ENCODE results near the gene ZIM2.

The ZIM2 gene

DNA sequence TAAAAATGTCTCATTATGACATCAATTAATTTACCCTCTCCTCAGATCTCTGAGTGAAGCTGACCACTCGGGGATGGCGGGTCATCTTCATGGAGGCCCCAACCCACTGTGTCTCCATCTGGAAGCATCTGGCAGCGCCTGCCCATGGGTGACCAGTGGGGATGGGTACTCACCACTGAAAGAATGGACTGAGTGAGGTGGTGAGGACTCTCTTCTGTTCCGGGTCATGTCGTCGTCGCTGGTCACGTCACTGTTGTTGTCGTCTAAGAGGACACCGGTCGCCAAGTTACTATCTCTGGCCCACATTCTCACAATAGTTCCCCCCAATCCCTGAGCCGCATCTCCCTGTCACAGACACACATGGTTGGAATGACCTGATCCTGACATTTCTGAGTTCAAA lies 17.1 kb downstream of the ZIM2 start:
- no peaks in the 10 kb centered on the region for H3K36me3 ChIP-seq (ENCODE audit: insufficient read depth, low read depth, low read length)
- no peak overlapping the region for H3K4me3 ChIP-seq (ENCODE audit: low read length)
- H3K27me3 ChIP-seq (ENCODE audit: insufficient read depth, low read length) = no peaks in the 10 kb centered on the region
- H3K27ac ChIP-seq (ENCODE audit: low read length) = no peak overlapping the region
- H3K9ac ChIP-seq (ENCODE audit: low read depth, low read length) = no peak overlapping the region
- no peaks in the 10 kb centered on the region for H3K4me1 ChIP-seq (ENCODE audit: insufficient read depth, low read length)
- peaks cover 100% of the 10 kb centered on the region for H3K9me3 ChIP-seq (ENCODE audit: insufficient read depth, low read depth, low read length)

DNA sequence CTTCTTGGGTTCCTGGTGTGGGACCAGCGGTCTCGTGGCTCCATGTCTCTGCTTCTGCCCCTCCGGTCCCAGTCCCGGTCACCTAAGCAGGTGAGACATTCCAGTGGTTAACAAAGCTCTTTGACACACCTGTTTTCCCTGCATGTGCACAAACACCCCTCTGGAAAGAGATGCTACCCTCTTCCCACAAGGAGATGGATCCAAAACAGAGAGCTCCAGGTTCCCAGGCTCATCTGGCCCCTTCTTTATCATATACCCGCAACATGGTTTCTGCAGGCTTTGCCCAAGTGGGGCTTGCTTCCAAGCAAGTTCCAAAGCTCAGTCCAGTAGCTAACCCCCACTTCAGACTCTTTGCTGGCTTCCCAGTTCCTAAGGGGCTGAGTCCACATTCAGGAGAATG lies 17.8 kb downstream of the ZIM2 start:
- Histone ChIP-seq H3K27me3 (ENCODE audit: insufficient read depth, low read length) (no peaks in the 10 kb centered on the region), H3K9ac (ENCODE audit: low read depth, low read length) (no peak overlapping the region), H3K9me3 (ENCODE audit: insufficient read depth, low read depth, low read length) (peaks cover 100% of the 10 kb centered on the region), H3K4me1 (ENCODE audit: insufficient read depth, low read length) (no peaks in the 10 kb centered on the region), H3K4me3 (ENCODE audit: low read length) (no peak overlapping the region), H3K36me3 (ENCODE audit: insufficient read depth, low read depth, low read length) (no peaks in the 10 kb centered on the region), H3K27ac (ENCODE audit: low read length) (no peak overlapping the region)

GRCh38 chr19:56821675-56822074 lies 18.9 kb downstream of the ZIM2 start:
- no peaks in the 10 kb centered on the region for H3K36me3 ChIP-seq (ENCODE audit: insufficient read depth, low read depth, low read length)
- H3K4me1 ChIP-seq (ENCODE audit: insufficient read depth, low read length) = no peaks in the 10 kb centered on the region
- H3K9ac ChIP-seq (ENCODE audit: low read depth, low read length) = no peak overlapping the region
- H3K4me3 ChIP-seq (ENCODE audit: low read length) = no peak overlapping the region
- no peaks in the 10 kb centered on the region for H3K27me3 ChIP-seq (ENCODE audit: insufficient read depth, low read length)
- H3K9me3 ChIP-seq (ENCODE audit: insufficient read depth, low read depth, low read length) = peaks cover 100% of the 10 kb centered on the region
- no peak overlapping the region for H3K27ac ChIP-seq (ENCODE audit: low read length)

GRCh38 chr19:56821209-56821608 lies 19.3 kb downstream of the ZIM2 start:
- H3K27me3 ChIP-seq (ENCODE audit: insufficient read depth, low read length) = no peaks in the 10 kb centered on the region
- H3K36me3 ChIP-seq (ENCODE audit: insufficient read depth, low read depth, low read length) = no peaks in the 10 kb centered on the region
- H3K9me3 ChIP-seq (ENCODE audit: insufficient read depth, low read depth, low read length) = peaks cover 100% of the 10 kb centered on the region
- no peaks in the 10 kb centered on the region for H3K4me1 ChIP-seq (ENCODE audit: insufficient read depth, low read length)
- H3K9ac ChIP-seq (ENCODE audit: low read depth, low read length) = no peak overlapping the region
- no peak overlapping the region for H3K4me3 ChIP-seq (ENCODE audit: low read length)
- no peak overlapping the region for H3K27ac ChIP-seq (ENCODE audit: low read length)

DNA sequence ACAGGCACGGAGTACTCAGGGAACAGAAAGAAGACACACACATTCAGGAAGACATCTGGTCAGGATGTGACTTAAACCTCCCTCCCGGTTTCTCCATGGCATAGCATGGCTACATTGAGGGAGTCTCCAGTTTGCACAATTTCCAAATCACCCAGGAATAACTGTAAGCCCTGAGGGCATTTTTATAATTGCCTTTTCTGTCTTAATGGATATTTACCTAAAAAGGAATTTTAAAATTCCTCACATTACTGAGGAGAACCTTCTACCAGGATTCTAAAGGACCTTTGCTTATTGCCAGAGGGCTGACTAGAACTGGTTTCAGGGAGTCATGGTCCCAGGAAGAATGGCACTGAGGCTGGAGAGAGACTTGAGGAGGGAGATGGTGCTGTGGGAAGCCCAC lies 21.4 kb downstream of the ZIM2 start:
- Histone ChIP-seq H3K9me3 (ENCODE audit: insufficient read depth, low read depth, low read length) (peaks cover 100% of the 10 kb centered on the region), H3K4me3 (ENCODE audit: low read length) (no peak overlapping the region)

GRCh38 chr19:56814656-56815055 lies 25.9 kb downstream of the ZIM2 start:
- no peaks in the 10 kb centered on the region for H3K36me3 ChIP-seq (ENCODE audit: insufficient read depth, low read depth, low read length)
- no peak overlapping the region for H3K27ac ChIP-seq (ENCODE audit: low read length)
- peaks cover 100% of the 10 kb centered on the region for H3K9me3 ChIP-seq (ENCODE audit: insufficient read depth, low read depth, low read length)

More for the DNA sequence above, 21.4 kb downstream of the ZIM2 start:
- H3K27ac ChIP-seq (ENCODE audit: low read length) = no peak overlapping the region
- no peaks in the 10 kb centered on the region for H3K4me1 ChIP-seq (ENCODE audit: insufficient read depth, low read length)
- H3K36me3 ChIP-seq (ENCODE audit: insufficient read depth, low read depth, low read length) = no peaks in the 10 kb centered on the region
- H3K9ac ChIP-seq (ENCODE audit: low read depth, low read length) = no peak overlapping the region
- no peaks in the 10 kb centered on the region for H3K27me3 ChIP-seq (ENCODE audit: insufficient read depth, low read length)

GRCh38 chr19:56813531-56813930 lies 27.0 kb downstream of the ZIM2 start:
- Histone ChIP-seq H3K4me3 (ENCODE audit: low read length) (no peak overlapping the region), H3K27me3 (ENCODE audit: insufficient read depth, low read length) (no peaks in the 10 kb centered on the region), H3K4me1 (ENCODE audit: insufficient read depth, low read length) (no peaks in the 10 kb centered on the region), H3K9me3 (ENCODE audit: insufficient read depth, low read depth, low read length) (peaks cover 100% of the 10 kb centered on the region), H3K36me3 (ENCODE audit: insufficient read depth, low read depth, low read length) (no peaks in the 10 kb centered on the region), H3K27ac (ENCODE audit: low read length) (no peak overlapping the region), H3K9ac (ENCODE audit: low read depth, low read length) (no peak overlapping the region)

More at GRCh38 chr19:56814656-56815055, 25.9 kb downstream of the ZIM2 start:
- Histone ChIP-seq H3K27me3 (ENCODE audit: insufficient read depth, low read length) (no peaks in the 10 kb centered on the region), H3K4me1 (ENCODE audit: insufficient read depth, low read length) (no peaks in the 10 kb centered on the region), H3K9ac (ENCODE audit: low read depth, low read length) (no peak overlapping the region), H3K4me3 (ENCODE audit: low read length) (no peak overlapping the region)

DNA sequence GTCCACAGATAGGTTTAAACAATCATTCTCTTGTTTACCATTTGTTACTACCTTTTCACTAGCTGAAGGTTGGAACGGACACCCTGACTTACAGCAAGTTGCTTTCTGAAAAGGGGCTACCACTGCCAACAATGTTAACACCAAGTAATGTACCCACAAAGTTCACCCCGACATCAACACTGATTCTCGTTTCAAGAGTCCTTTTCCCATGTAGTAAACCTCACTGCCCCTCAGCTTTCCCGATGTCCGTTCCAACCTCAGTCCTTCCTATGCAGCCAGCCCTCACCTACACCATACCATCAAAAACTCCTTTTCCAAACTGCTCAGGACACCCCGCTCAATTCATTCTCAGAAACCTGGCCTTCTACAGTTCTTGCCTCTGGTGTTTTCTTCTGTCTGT lies 29.0 kb downstream of the ZIM2 start:
- Histone ChIP-seq H3K9ac (ENCODE audit: low read depth, low read length) (no peak overlapping the region), H3K4me3 (ENCODE audit: low read length) (no peak overlapping the region), H3K36me3 (ENCODE audit: insufficient read depth, low read depth, low read length) (no peaks in the 10 kb centered on the region), H3K9me3 (ENCODE audit: insufficient read depth, low read depth, low read length) (peaks cover 100% of the 10 kb centered on the region), H3K27me3 (ENCODE audit: insufficient read depth, low read length) (no peaks in the 10 kb centered on the region), H3K4me1 (ENCODE audit: insufficient read depth, low read length) (no peaks in the 10 kb centered on the region), H3K27ac (ENCODE audit: low read length) (no peak overlapping the region)

DNA sequence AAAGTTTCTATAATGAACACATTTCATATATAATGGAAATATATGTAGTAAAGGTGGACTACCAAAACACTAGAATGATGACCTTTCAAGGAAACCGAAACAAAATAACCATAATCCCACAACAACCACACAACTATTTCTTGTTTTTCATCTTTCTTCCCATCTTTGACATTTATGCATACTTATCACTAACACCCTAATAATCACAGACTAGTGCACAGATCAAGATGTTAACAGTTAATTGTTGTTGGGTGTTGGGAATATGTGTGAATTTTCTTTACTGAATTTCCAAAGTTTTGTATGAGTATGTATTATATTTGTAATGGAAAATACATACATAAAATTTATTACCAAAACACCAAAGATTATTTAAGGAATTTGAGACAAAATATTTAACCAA lies 30.3 kb downstream of the ZIM2 start:
- Histone ChIP-seq H3K9ac (ENCODE audit: low read depth, low read length) (no peak overlapping the region), H3K4me3 (ENCODE audit: low read length) (no peak overlapping the region), H3K4me1 (ENCODE audit: insufficient read depth, low read length) (no peaks in the 10 kb centered on the region), H3K27me3 (ENCODE audit: insufficient read depth, low read length) (no peaks in the 10 kb centered on the region), H3K36me3 (ENCODE audit: insufficient read depth, low read depth, low read length) (no peaks in the 10 kb centered on the region), H3K9me3 (ENCODE audit: insufficient read depth, low read depth, low read length) (peaks cover 100% of the 10 kb centered on the region), H3K27ac (ENCODE audit: low read length) (no peak overlapping the region)

DNA sequence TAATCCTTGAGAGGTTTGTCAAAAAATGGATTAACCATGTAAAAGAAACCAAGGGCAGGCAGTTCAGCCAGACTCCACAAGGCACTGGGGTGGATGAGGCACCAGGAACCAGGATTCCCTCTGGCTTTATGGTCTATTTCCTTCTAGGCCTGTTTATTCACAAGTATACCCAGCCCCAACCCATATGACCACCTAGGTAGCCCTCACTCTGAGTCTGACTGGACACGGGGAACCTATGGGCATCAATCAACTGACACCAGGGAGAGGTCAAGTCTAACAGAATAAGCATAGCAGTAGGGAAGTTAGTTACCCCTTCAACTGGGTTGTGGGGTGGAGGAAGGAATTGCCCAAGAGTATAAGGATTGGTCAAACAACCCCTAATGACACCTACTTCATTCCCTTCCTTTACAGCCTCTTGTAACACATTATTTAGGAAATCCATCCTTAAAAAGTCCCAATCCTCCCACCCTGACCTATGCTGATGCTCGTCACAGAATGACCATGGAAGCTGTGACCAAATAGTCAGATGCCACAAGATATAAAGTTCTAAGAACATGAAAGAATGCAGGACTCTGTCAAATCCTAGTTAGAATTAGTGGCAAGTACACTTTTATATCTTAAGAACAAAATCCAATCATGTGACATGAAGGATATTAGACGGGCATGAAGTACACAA lies 31.7 kb downstream of the ZIM2 start:
- H3K9me3 ChIP-seq (ENCODE audit: insufficient read depth, low read depth, low read length) = peaks cover 100% of the 10 kb centered on the region
- no peaks in the 10 kb centered on the region for H3K36me3 ChIP-seq (ENCODE audit: insufficient read depth, low read depth, low read length)
- H3K27ac ChIP-seq (ENCODE audit: low read length) = no peak overlapping the region
- no peaks in the 10 kb centered on the region for H3K27me3 ChIP-seq (ENCODE audit: insufficient read depth, low read length)
- H3K9ac ChIP-seq (ENCODE audit: low read depth, low read length) = no peak overlapping the region
- H3K4me3 ChIP-seq (ENCODE audit: low read length) = no peak overlapping the region
- no peaks in the 10 kb centered on the region for H3K4me1 ChIP-seq (ENCODE audit: insufficient read depth, low read length)

- no peak overlapping the region for H3K9ac ChIP-seq (ENCODE audit: low read depth, low read length)
- no peak overlapping the region for H3K27ac ChIP-seq (ENCODE audit: low read length)
- no peaks in the 10 kb centered on the region for H3K27me3 ChIP-seq (ENCODE audit: insufficient read depth, low read length)
- H3K4me3 ChIP-seq (ENCODE audit: low read length) = no peak overlapping the region
- peaks cover 100% of the 10 kb centered on the region for H3K9me3 ChIP-seq (ENCODE audit: insufficient read depth, low read depth, low read length)
- H3K36me3 ChIP-seq (ENCODE audit: insufficient read depth, low read depth, low read length) = no peaks in the 10 kb centered on the region
- no peaks in the 10 kb centered on the region for H3K4me1 ChIP-seq (ENCODE audit: insufficient read depth, low read length)
Measured at GRCh38 chr19:56806639-56807038, 33.9 kb downstream of the ZIM2 start.

- H3K27me3 ChIP-seq (ENCODE audit: insufficient read depth, low read length) = no peaks in the 10 kb centered on the region
- H3K4me3 ChIP-seq (ENCODE audit: low read length) = no peak overlapping the region; the same call in 1 of the 2 replicates
- H3K9me3 ChIP-seq (ENCODE audit: insufficient read depth, low read depth, low read length) = peaks cover 99% of the 10 kb centered on the region
- H3K4me1 ChIP-seq (ENCODE audit: insufficient read depth, low read length) = no peaks in the 10 kb centered on the region
- no peak overlapping the region for H3K9ac ChIP-seq (ENCODE audit: low read depth, low read length)
- no peaks in the 10 kb centered on the region for H3K36me3 ChIP-seq (ENCODE audit: insufficient read depth, low read depth, low read length)
- no peak overlapping the region for H3K27ac ChIP-seq (ENCODE audit: low read length)
Measured at GRCh38 chr19:56778351-56778750, 62.2 kb downstream of the ZIM2 start.

All from iPS-20b (cell line).